ENCODE results near the gene SCYGR3.
"Not testable (repeated sequence)": the region's sequence is repeated elsewhere in the genome, so short reads cannot be mapped to it uniquely, and the experiment has no call there.

Gene SCYGR3

DNA sequence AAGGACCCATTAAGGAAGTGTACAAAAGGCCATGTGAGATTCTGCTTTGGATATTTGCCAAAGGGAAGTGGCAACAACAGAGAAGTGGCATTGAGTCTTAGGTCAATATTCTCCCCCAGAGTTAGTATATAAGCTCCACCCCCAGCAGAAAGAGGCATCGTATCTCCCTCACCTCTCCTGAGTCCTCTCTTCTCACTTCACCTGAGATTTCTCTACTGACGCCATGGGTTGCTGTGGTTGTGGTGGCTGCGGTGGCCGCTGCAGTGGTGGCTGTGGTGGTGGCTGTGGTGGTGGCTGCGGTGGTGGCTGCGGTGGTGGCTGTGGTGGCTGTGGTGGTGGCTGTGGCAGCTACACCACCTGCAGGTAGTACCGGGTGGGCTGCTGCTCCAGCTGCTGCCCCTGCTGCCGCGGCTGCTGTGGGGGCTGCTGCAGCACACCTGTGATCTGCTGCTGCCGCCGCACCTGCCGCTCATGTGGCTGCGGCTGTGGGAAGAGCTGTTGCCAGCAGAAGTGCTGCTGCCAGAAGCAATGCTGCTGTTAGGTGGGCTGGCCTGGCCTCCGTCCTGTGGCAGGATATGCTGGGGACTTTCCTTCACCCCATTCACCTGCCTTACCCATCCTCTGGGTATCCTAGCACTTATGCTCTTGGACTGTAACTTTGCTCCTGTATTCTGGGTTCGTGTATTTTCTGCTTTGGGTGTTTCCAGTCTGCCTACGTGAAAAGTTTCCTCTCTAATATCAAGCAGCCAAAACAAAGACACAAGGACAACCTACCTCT lies 5.9 kb downstream of the SCYGR3 start:
- H3K4me1 ChIP-seq (ENCODE audit: insufficient read depth, low read length) = no peaks in the 10 kb centered on the region
- H3K27me3 ChIP-seq (ENCODE audit: insufficient read depth, low read length) = no peaks in the 10 kb centered on the region
- H3K9me3 ChIP-seq (ENCODE audit: low read length) = no peaks in the 10 kb centered on the region
- H3K36me3 ChIP-seq (ENCODE audit: insufficient read depth, low read length) = no peaks in the 10 kb centered on the region
- H2AFZ ChIP-seq (ENCODE audit: low read depth, low read length) = no peak overlapping the region
- H3K4me3 ChIP-seq (ENCODE audit: low read length) = no peak overlapping the region

- Histone ChIP-seq H3K27me3 (ENCODE audit: insufficient read depth, low read length) (no peaks in the 10 kb centered on the region), H3K36me3 (ENCODE audit: insufficient read depth, low read length) (no peaks in the 10 kb centered on the region), H3K9me3 (ENCODE audit: low read length) (no peaks in the 10 kb centered on the region), H2AFZ (ENCODE audit: low read depth, low read length) (no peak overlapping the region), H3K4me3 (ENCODE audit: low read length) (no peak overlapping the region), H3K4me1 (ENCODE audit: insufficient read depth, low read length) (no peaks in the 10 kb centered on the region)
These were observed 6.7 kb downstream of the SCYGR3 start for GRCh38 chr2:227607941-227608340.

- Histone ChIP-seq H3K4me3 (ENCODE audit: low read length) (no peak overlapping the region), H2AFZ (ENCODE audit: low read depth, low read length) (no peak overlapping the region), H3K9me3 (ENCODE audit: low read length) (no peaks in the 10 kb centered on the region)
These were observed 8.2 kb downstream of the SCYGR3 start for GRCh38 chr2:227606476-227606875.

GRCh38 chr2:227602358-227602757 lies 12.3 kb downstream of the SCYGR3 start:
- no peak overlapping the region for H3K4me3 ChIP-seq (ENCODE audit: low read length)
- H3K9me3 ChIP-seq (ENCODE audit: low read length) = no peaks in the 10 kb centered on the region
- H3K4me1 ChIP-seq (ENCODE audit: insufficient read depth, low read length) = no peaks in the 10 kb centered on the region
- no peak overlapping the region for H2AFZ ChIP-seq (ENCODE audit: low read depth, low read length)
- no peaks in the 10 kb centered on the region for H3K36me3 ChIP-seq (ENCODE audit: insufficient read depth, low read length)
- no peaks in the 10 kb centered on the region for H3K27me3 ChIP-seq (ENCODE audit: insufficient read depth, low read length)

More at GRCh38 chr2:227606476-227606875, 8.2 kb downstream of the SCYGR3 start:
- no peaks in the 10 kb centered on the region for H3K36me3 ChIP-seq (ENCODE audit: insufficient read depth, low read length)
- no peaks in the 10 kb centered on the region for H3K27me3 ChIP-seq (ENCODE audit: insufficient read depth, low read length)
- H3K4me1 ChIP-seq (ENCODE audit: insufficient read depth, low read length) = no peaks in the 10 kb centered on the region

DNA sequence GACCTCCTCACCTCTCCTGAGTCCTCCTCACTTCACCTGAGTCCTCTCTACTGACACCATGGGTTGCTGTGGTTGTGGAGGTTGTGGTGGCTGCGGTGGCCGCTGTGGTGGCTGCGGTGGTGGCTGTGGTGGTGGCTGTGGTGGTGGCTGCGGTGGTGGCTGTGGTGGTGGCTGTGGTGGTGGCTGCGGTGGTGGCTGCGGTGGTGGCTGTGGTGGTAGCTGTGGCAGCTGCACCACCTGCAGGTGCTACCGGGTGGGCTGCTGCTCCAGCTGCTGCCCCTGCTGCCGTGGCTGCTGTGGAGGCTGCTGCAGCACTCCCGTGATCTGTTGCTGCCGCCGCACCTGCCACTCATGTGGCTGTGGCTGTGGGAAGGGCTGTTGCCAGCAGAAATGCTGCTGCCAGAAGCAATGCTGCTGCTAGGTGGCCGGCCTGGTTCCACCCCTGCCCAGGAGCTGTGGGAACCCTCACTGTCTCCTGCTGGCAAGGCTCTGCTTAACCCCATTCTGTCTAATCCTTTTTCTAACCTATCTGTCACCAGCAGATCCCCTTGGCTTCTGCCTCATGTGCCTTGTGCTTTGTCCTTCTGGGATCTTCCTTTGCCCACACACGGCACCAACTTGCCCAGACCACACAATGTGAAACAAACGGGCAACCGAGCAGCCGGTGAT lies 15.7 kb downstream of the SCYGR3 start, which contains the start of gene SCYGR2:
Gene SCYGR2 (plus strand): TSS at position 59 of the 669 bp plus-strand sequence. CDS start 0 bp downstream, at position 59.
- H3K27me3 ChIP-seq (ENCODE audit: insufficient read depth, low read length); H3K4me1 ChIP-seq (ENCODE audit: insufficient read depth, low read length); H3K4me3 ChIP-seq (ENCODE audit: low read length); H3K36me3 ChIP-seq (ENCODE audit: insufficient read depth, low read length); H3K9me3 ChIP-seq (ENCODE audit: low read length); H2AFZ ChIP-seq (ENCODE audit: low read depth, low read length): not testable (repeated sequence)

GRCh38 chr2:227597998-227598397 lies 16.6 kb downstream of the SCYGR3 start:
- Histone ChIP-seq H2AFZ (ENCODE audit: low read depth, low read length) (no peak overlapping the region), H3K9me3 (ENCODE audit: low read length) (no peaks in the 10 kb centered on the region), H3K36me3 (ENCODE audit: insufficient read depth, low read length) (no peaks in the 10 kb centered on the region), H3K4me1 (ENCODE audit: insufficient read depth, low read length) (no peaks in the 10 kb centered on the region), H3K27me3 (ENCODE audit: insufficient read depth, low read length) (no peaks in the 10 kb centered on the region), H3K4me3 (ENCODE audit: low read length) (no peak overlapping the region)

DNA sequence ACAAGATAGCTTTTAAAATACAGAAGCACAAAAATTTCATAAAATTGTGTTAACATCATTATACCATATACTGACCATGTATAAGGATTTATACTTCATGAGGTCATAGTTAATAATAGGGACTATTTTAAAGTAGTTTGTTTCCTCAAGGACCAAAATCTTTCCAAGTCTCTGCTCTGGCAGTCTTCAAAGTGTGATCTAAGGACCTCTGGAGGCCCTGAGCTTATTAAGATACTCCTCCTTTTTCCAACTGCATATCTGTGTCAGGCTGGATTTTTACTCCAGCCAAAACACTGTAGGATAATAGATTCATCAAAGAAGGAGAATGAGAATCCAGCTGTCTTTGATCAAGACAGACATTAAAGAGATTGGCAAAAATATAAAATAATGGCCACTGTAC lies 17.6 kb downstream of the SCYGR3 start:
- Histone ChIP-seq H3K4me3 (ENCODE audit: low read length) (no peak overlapping the region), H3K4me1 (ENCODE audit: insufficient read depth, low read length) (no peaks in the 10 kb centered on the region), H3K36me3 (ENCODE audit: insufficient read depth, low read length) (no peaks in the 10 kb centered on the region), H3K27me3 (ENCODE audit: insufficient read depth, low read length) (no peaks in the 10 kb centered on the region), H3K9me3 (ENCODE audit: low read length) (no peaks in the 10 kb centered on the region), H2AFZ (ENCODE audit: low read depth, low read length) (no peak overlapping the region)

DNA sequence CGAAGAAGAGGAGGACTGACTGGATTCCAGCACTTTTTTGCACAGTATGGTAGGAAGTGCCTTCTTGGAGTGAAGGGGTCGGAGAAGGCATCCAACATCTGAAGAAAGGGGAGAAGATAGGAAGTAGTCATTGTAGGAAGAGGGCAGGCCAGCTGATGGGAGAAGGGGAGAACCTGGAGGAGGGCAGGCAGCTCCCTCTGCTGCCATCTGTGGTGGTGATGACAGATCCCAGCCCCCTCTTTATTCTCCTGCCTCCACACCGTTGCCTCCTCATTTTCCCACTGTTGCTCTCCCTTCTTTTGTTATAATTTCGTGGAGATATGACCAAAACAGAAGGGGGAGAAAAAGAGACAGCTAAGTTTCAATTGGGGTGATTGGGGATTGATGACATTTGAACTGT lies 18.8 kb downstream of the SCYGR3 start:
- no peaks in the 10 kb centered on the region for H3K36me3 ChIP-seq (ENCODE audit: insufficient read depth, low read length)
- no peak overlapping the region for H3K4me3 ChIP-seq (ENCODE audit: low read length)
- H3K9me3 ChIP-seq (ENCODE audit: low read length) = no peaks in the 10 kb centered on the region
- no peaks in the 10 kb centered on the region for H3K27me3 ChIP-seq (ENCODE audit: insufficient read depth, low read length)
- no peak overlapping the region for H2AFZ ChIP-seq (ENCODE audit: low read depth, low read length)
- no peaks in the 10 kb centered on the region for H3K4me1 ChIP-seq (ENCODE audit: insufficient read depth, low read length)

GRCh38 chr2:227592694-227593387 lies 21.8 kb downstream of the SCYGR3 start:
- Histone ChIP-seq H3K36me3 (ENCODE audit: insufficient read depth, low read length) (no peaks in the 10 kb centered on the region), H3K4me3 (ENCODE audit: low read length) (no peak overlapping the region), H3K9me3 (ENCODE audit: low read length) (no peaks in the 10 kb centered on the region), H3K27me3 (ENCODE audit: insufficient read depth, low read length) (no peaks in the 10 kb centered on the region), H3K4me1 (ENCODE audit: insufficient read depth, low read length) (no peaks in the 10 kb centered on the region), H2AFZ (ENCODE audit: low read depth, low read length) (no peak overlapping the region)

- H3K4me3 ChIP-seq (ENCODE audit: low read length) = no peak overlapping the region
- H3K36me3 ChIP-seq (ENCODE audit: insufficient read depth, low read length) = no peaks in the 10 kb centered on the region
- H2AFZ ChIP-seq (ENCODE audit: low read depth, low read length) = no peak overlapping the region
- no peaks in the 10 kb centered on the region for H3K9me3 ChIP-seq (ENCODE audit: low read length)
- no peaks in the 10 kb centered on the region for H3K4me1 ChIP-seq (ENCODE audit: insufficient read depth, low read length)
- no peaks in the 10 kb centered on the region for H3K27me3 ChIP-seq (ENCODE audit: insufficient read depth, low read length)
These were observed 32.3 kb downstream of the SCYGR3 start for GRCh38 chr2:227582369-227582768.

GRCh38 chr2:227579791-227580190 lies 34.8 kb downstream of the SCYGR3 start:
- Histone ChIP-seq H3K9me3 (ENCODE audit: low read length) (no peaks in the 10 kb centered on the region), H3K4me3 (ENCODE audit: low read length) (no peak overlapping the region), H2AFZ (ENCODE audit: low read depth, low read length) (no peak overlapping the region), H3K27me3 (ENCODE audit: insufficient read depth, low read length) (no peaks in the 10 kb centered on the region), H3K4me1 (ENCODE audit: insufficient read depth, low read length) (no peaks in the 10 kb centered on the region), H3K36me3 (ENCODE audit: insufficient read depth, low read length) (no peaks in the 10 kb centered on the region)

GRCh38 chr2:227578642-227579041 lies 36.0 kb downstream of the SCYGR3 start:
- Histone ChIP-seq H3K27me3 (ENCODE audit: insufficient read depth, low read length) (no peaks in the 10 kb centered on the region), H3K36me3 (ENCODE audit: insufficient read depth, low read length) (no peaks in the 10 kb centered on the region), H3K9me3 (ENCODE audit: low read length) (no peaks in the 10 kb centered on the region), H2AFZ (ENCODE audit: low read depth, low read length) (no peak overlapping the region), H3K4me1 (ENCODE audit: insufficient read depth, low read length) (no peaks in the 10 kb centered on the region), H3K4me3 (ENCODE audit: low read length) (no peak overlapping the region)

DNA sequence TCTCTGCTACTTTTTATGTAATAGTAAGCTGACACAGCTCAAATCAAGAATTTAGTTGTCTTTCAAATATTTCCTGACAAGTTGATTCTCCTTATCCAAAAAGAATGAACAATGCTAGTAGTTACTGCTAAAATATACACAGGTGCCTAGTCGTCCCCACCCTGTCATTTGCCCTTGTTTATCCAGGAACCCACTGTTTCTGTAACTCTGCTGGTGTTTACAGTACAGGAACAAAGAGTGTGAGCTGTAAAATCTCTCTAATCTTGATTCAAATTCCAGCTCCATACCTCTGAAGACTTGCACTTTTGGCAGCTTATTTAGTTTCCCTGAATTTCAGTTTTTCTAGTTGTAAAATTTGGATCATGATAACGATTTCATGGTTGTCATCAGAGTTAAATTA lies 37.1 kb downstream of the SCYGR3 start:
- Histone ChIP-seq H3K27me3 (ENCODE audit: insufficient read depth, low read length) (no peaks in the 10 kb centered on the region), H3K4me3 (ENCODE audit: low read length) (no peak overlapping the region), H3K36me3 (ENCODE audit: insufficient read depth, low read length) (no peaks in the 10 kb centered on the region), H3K9me3 (ENCODE audit: low read length) (no peaks in the 10 kb centered on the region), H3K4me1 (ENCODE audit: insufficient read depth, low read length) (no peaks in the 10 kb centered on the region), H2AFZ (ENCODE audit: low read depth, low read length) (no peak overlapping the region)
